Effector CD4-positive, alpha-beta T cell (primary cell): ENCODE data around the gene MBL2.

ENCODE experiments used
- DNase-seq: peaks from one replicate; pipeline ENCODE4 v3.0.0-alpha.2; 2020

The MBL2 gene

DNA sequence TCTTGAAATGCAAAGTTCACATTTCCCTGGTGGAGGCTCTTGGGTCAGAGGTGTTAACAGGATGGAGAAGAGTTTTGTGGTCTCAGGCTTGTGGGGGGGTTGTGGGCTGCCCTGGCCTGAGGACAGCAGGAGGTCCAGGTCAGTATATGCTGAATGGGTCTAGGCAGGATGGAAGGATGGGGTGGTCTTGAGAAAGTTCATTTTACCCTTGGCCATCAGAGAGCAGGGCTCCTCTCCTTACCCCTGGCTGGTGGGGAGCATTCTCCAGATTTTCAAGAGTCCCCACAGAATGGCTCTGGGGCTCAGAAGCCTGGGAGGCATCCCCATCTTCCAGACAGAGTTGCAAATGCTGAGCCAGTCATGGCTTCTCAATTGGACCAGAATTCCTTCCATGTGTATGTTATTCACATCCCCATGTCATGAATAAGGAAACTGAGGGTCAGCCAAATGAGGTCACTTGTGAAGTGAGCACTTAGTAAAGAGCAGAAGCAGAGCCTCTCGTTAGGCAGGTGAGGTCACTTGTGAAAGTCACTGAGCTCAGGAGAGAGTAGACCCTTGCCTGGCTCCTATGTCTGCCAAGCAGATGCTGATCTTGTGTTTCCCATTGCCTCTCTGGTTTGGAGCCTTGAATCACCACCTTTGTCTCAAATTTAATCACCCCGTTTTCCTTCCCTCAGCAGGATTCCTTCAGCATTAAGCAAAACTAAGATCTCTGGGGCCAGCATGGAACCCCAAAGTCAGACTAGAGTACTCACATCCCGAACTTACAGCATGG lies 33.0 kb downstream of the MBL2 start:
- no peak for DNase-seq

DNA sequence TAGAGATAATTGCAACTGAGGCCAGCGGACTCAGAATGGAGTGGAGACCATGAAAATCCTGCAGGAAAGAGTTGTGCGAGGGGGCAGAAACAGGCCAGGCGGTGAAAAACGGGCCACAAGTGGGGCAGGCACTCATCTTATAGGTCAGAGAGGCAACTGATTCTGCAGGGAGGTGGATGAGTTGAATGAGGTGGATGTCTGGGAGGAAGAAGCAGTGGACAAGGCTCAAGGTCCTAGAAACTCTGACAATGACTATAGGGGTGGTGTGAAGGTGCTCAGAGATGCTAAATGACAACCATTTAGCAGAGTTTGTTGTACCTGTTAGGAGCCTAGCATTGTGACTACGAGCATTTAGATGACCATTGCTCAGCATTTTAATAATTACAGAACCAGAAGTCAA lies 33.6 kb downstream of the MBL2 start:
- no peak for DNase-seq

DNA sequence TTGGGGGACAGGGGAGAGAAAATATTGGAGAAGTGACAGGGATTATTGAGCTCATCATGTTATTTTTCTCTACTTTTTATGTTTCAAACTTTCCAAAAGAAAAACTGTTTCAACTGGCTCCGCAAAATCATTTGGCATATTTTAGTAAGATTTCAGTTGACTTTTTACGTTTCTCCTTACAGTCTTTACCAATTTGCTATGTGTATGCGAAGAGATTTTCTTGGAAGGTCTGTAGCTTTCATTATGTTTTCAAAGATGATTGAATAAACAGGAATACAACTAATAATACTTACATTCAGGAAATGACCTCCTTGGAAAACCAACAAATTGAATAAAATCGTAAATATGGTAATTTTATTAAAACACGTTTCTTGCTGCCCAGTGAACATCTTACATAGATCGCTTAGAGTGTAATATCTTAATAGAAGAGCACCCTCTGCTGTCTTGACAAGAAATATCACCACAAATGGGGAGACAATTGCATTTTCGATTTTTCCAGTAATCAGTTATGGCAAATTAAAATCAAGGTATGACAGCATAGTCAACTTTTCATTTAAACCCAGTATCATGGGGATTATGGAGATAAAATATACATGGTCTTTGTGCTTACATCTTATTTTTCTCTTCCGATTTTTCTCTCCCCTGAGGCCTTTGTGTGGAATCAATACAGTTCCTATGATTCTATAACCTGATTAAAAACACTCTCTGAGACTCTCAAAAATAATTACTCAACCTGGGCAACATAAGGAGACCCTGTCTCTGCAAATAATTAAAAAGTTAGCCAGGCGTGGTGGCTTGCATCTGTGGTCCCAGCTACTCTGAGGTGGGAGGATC lies 43.1 kb downstream of the MBL2 start:
- DNase-seq = no peak

DNA sequence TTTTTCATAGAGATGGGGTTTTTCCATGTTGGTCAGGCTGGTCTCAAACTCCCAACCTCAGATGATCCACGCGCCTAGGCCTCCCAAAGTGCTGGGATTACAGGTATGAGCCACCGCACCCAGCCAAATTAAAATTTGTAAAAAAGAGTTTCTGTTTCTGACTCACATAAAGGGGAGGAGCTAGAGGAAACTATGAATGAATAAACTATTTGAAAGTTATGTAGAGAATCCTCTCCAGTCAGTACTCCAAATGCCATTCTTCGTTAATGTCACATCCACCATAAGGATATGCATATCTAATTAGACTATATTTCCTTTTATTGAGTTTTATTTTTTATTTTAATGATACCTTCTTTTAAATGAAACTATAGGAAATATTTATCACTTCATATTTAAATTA lies 52.6 kb downstream of the MBL2 start:
- DNase-seq = no peak
